HG03469 (cell line): ENCODE measurements around the gene KCTD11.

Experiments used
- ATAC-seq: cut with Tn5 transposase; IDR thresholded peaks from one replicate; pipeline ENCODE4 v1.9.1; 2021; ENCODE audit warnings: mild to moderate bottlenecking, moderate library complexity, moderate number of reproducible peaks; ENCODE audit not compliant: unreplicated experiment

Gene KCTD11

GRCh38 chr17:7370853-7371252, 18.9 kb downstream of the KCTD11 start:
- ATAC-seq, result no peak

- no peak for ATAC-seq
Measured at GRCh38 chr17:7374353-7374752, 22.4 kb downstream of the KCTD11 start.

GRCh38 chr17:7379134-7379533, 27.2 kb downstream of the KCTD11 start:
- ATAC-seq, result no peak

DNA sequence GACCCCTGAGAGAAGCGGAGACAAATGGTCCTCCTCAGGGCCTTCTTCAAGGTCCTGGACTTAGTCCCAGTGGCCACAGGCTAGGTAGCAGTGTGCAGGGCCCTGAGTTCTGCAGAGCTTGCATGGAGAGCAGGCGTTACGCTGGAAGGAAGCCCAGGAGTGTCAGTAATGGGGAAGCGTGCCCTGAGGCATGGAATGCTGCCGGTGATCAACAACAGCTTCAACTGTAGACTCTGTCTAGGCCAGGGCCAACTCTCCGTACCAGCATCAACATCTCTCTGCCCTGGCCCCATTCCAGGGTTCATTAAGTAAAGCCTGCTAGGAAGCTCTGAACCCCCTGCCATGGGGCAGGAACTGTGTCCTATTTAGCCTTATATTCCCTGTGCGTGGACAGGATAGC, 28.4 kb downstream of the KCTD11 start:
- no peak for ATAC-seq

GRCh38 chr17:7380855-7381683, 29.1 kb downstream of the KCTD11 start, which contains the start of gene TNK1:
TNK1 (plus strand) TSS chr17:7381089; CDS start chr17:7382927, 1,838 bp downstream.
- no peak for ATAC-seq

DNA sequence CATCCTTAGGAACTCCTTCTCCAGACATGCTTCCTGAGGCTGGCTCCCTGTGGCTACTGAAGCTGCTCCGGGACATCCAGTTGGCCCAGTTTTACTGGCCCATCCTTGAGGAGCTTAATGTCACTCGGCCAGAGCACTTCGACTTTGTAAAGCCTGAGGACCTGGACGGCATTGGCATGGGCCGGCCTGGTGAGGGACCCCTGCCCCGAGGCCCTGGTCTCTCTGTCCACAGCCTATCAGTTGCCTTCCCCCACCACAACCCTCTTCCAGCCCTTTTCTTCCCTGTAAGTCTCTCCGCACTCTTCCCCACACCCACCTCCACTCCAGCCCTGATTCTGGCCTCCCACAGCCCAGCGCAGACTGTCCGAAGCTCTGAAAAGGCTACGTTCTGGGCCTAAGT, 30.9 kb downstream of the KCTD11 start:
- ATAC-seq, result no peak

DNA sequence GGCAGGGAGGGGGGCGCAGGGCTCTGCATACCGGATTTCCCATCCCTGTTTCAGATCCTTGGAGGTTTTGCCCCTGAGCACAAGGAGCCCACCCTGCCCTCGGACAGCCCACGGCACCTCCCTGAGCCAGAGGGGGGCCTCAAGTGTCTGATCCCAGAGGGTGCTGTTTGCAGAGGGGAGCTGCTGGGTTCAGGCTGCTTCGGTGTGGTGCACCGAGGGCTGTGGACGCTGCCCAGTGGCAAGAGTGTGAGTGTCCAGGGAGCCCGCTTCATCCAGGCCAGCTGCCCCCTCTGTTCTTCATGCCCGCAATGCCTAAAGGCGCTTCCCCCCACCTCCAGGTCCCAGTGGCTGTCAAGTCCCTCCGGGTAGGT, 31.4 kb downstream of the KCTD11 start:
- no peak for ATAC-seq

- ATAC-seq, result no peak
Measured at GRCh38 chr17:7383742-7384488, 32.0 kb downstream of the KCTD11 start.

DNA sequence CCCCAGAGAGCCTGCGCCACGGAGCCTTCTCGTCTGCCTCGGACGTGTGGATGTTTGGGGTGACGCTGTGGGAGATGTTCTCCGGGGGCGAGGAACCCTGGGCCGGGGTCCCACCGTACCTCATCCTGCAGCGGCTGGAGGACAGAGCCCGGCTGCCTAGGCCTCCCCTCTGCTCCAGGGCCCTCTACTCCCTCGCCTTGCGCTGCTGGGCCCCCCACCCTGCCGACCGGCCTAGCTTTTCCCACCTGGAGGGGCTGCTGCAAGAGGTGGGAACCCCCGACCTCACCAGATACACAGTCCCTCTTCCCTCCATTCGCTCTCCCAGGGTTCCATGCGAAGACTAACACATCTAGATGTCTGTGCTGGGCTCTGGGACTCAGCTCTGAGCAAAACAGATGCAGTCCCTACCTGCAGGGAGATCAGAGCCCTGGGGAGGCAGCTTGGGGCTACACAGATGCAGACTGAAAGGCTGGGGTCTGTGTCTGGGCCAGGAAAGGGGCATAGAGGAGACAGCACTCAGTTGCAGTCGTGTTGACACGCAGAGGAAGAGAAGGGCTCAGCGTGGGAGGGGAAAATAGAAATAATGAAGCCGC, 32.6 kb downstream of the KCTD11 start:
- ATAC-seq, result no peak

- no peak for ATAC-seq
Measured at GRCh38 chr17:7388856-7389255, 36.9 kb downstream of the KCTD11 start.

GRCh38 chr17:7389924-7390910, 38.3 kb downstream of the KCTD11 start:
- no peak for ATAC-seq

- no peak for ATAC-seq
Measured at GRCh38 chr17:7391307-7391706, 39.3 kb downstream of the KCTD11 start.

DNA sequence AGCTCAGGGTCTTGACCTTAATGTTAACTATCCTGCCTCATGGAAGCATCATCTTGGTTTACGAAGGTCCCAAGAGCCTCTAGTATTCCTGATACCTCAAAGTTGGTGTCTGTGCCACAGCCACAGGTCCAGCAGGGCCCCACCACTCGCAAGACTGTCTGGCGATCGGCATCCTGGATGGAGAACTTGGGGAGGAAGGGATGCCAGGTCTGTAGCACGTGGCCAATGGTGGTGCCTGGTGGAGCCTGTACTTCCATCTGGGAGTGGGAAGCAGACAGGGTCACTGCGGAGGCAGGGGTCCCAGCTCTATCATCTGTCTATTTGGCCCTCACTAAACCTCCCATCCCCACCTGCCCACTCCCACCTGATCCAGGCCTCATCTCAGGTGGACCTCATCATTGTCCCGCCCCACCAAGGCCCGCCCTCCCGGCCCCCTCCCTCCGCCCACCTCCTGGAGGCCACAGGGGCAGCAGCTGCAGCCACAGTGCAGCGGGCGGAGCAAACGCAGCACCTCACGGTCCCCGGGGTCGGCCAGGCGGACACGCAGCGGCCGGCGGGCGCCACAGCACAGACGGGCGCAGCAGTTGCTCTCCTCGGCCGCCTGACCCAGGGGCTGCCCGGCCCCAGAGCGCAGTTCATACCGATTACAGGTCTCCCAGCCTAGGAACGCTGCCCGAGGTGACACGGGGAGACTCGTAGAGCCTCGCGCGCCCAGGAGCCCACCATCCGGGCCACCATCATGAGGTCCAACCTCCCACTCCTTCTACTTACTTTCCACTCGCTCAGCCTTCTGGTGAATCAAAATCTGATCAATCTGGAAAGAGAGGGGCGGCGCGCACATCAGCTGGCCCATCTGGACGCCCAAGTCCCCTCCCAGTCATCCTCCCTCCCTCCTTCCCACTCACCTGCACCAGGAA, 41.0 kb downstream of the KCTD11 start:
- no peak for ATAC-seq

- no peak for ATAC-seq
Measured at GRCh38 chr17:7393613-7394451, 41.9 kb downstream of the KCTD11 start.

DNA sequence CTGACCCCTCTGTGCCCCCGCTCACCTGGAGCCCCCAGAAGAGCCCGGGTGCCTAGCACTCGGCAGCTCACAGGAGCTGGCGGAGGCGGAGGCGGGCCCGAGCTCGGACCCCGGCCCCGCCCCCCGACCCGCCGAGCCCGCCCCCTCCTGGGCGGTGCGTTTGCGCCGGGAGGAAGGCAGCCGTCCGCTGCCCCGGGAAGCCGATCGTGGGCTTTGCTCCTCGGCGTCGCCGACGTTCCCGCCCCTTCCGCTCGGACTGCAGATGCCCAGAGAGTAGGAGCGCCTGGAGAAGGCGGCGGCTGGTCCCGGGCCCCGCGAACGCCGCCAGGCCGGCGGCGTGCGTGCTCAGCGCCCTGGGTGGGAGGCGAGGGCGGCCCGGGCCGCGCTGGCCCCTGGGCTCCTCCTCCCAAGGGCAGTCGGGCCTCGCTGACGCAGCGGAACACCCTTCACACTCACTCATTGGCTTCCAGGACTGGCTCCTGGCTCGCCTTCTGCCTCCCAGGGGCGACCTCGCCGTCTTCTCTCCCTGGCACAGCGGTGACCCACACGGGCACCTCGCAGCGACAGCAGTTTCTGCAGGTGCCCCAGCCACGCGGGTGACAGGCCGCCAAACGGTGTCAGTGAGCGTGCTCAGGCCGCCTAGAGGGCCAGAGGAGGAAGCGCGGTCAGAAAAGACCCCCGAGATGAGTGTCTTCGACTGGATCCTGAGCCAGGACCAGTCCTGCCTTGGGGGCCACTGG, 42.7 kb downstream of the KCTD11 start, which contains the start of gene PLSCR3:
PLSCR3 (minus strand) TSS at position 74 of the 740 bp plus-strand sequence. CDS start 415 bp downstream, outside the sequence.
- no peak for ATAC-seq

DNA sequence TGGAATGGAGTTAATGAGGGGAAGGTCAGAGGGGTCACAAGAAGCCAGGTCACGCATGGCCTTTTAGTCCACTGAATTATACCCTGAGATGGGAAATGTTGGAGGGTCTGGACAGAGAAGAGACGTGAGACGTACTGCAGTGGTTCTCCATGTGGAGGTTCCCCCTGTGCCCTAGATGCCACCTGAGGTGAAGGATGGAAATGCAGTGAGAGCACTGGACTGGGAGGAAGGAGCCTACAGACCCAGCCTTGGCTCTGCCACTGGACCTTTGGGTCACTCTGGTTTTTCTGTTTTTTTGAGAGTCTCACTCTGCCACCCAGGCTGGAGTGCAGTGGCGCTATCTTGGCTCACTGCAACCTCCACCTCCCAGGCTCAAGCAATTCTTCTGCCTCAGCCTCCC, 44.2 kb downstream of the KCTD11 start:
- ATAC-seq, result no peak

GRCh38 chr17:7398612-7399011, 46.6 kb downstream of the KCTD11 start:
- ATAC-seq, result no peak
